NB4 (cell line): Measurements from ENCODE around the gene SLC7A5.

ENCODE experiments used
- MYC ChIP-seq: IDR thresholded peaks from 2 replicates; pipeline ENCODE4 v1.6.1; 2011; ENCODE audit warnings: low read depth, low read length
- POLR2A ChIP-seq: IDR thresholded peaks from 2 replicates; pipeline ENCODE4 v1.6.1; 2011; ENCODE audit warnings: mild to moderate bottlenecking; ENCODE audit not compliant: insufficient read length; ENCODE audit errors: extremely low read depth
- TF ChIP-seq, protein P1 (sequence below): IDR thresholded peaks from one replicate; pipeline ENCODE4 v1.5.1; 2012; ENCODE audit warnings: low read depth, low read length
- TF ChIP-seq, protein P2 (sequence below): IDR thresholded peaks from 2 replicates; pipeline ENCODE4 v1.6.1; 2011; ENCODE audit warnings: low read depth, low read length

DNA sequence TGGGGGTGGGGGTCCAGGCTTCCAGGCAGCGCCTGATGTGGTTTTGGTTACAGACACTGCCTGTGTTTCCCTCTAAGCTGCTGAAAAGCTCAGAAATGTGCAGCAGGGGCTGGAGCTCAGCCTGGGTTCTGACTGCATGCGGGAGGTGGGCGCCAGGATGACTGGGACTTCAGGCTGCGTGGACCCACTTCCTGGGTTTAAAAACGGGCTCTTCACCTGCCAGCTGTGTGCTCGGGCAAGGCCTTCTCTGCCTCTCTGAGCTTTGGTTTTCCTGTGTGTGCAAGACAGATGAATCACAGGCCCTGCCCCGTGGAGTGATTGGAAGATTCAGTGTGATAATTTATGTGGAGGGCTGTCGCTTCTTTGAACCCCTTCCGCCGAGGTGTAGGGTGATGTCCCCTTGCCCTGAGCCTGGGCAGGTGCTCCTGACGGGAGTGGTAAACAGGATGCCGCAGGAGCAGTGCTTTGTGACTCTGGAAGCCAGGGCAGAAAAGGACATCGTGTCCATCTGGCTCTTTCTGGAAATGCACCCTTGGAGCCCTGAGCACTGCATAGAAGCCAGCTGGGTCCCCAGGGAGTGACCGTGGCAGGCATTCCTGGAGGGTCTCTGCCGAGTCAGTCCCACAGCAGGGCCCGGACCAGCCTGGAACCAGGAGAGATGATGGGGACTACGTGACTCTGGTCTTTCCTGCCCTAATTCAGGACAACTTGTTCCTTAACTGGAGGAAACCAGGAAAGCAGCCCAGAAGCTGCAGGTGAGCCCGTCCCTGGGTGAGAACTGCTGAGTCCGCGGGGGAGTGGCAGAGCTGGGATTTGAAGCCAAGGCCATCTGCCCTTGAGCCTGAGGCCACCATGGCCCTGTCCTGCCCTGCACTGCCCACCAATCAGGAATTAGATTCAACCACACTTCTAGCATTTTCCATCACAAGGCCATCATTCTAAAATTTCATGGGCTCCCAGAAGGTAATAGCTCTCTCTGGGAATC lies 28.5 kb upstream of the SLC7A5 start:
- TF ChIP-seq, protein P1, sequence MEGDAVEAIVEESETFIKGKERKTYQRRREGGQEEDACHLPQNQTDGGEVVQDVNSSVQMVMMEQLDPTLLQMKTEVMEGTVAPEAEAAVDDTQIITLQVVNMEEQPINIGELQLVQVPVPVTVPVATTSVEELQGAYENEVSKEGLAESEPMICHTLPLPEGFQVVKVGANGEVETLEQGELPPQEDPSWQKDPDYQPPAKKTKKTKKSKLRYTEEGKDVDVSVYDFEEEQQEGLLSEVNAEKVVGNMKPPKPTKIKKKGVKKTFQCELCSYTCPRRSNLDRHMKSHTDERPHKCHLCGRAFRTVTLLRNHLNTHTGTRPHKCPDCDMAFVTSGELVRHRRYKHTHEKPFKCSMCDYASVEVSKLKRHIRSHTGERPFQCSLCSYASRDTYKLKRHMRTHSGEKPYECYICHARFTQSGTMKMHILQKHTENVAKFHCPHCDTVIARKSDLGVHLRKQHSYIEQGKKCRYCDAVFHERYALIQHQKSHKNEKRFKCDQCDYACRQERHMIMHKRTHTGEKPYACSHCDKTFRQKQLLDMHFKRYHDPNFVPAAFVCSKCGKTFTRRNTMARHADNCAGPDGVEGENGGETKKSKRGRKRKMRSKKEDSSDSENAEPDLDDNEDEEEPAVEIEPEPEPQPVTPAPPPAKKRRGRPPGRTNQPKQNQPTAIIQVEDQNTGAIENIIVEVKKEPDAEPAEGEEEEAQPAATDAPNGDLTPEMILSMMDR = no peak
- no peak for TF ChIP-seq POLR2A
- no peak for TF ChIP-seq MYC
- TF ChIP-seq, protein P2, sequence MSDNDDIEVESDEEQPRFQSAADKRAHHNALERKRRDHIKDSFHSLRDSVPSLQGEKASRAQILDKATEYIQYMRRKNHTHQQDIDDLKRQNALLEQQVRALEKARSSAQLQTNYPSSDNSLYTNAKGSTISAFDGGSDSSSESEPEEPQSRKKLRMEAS = no peak
